Forelimb muscle (tissue), 1 donor: ENCODE measurements around the gene KCNQ5. TPM values are rescaled to one million over a fixed set of nuclear protein-coding genes. Genes with fewer than 3 reads are reported as not detected.
"Not testable (repeated sequence)": the region's sequence is repeated elsewhere in the genome, so short reads cannot be mapped to it uniquely, and the experiment has no call there.

Experiments
- DNase-seq: peaks from one replicate; pipeline ENCODE4 v3.0.0-alpha.2; 2013; ENCODE audit warnings: low read depth
- polyA plus RNA-seq: library from polyadenylated mRNA; unstranded; fragments of 120-200 nt; gene quantifications from one replicate; pipeline ENCODE4 v1.2.1, GENCODE V29; 2013; ENCODE audit not compliant: insufficient read length

The KCNQ5 gene
- polyA plus RNA-seq: 0.85 TPM

DNA sequence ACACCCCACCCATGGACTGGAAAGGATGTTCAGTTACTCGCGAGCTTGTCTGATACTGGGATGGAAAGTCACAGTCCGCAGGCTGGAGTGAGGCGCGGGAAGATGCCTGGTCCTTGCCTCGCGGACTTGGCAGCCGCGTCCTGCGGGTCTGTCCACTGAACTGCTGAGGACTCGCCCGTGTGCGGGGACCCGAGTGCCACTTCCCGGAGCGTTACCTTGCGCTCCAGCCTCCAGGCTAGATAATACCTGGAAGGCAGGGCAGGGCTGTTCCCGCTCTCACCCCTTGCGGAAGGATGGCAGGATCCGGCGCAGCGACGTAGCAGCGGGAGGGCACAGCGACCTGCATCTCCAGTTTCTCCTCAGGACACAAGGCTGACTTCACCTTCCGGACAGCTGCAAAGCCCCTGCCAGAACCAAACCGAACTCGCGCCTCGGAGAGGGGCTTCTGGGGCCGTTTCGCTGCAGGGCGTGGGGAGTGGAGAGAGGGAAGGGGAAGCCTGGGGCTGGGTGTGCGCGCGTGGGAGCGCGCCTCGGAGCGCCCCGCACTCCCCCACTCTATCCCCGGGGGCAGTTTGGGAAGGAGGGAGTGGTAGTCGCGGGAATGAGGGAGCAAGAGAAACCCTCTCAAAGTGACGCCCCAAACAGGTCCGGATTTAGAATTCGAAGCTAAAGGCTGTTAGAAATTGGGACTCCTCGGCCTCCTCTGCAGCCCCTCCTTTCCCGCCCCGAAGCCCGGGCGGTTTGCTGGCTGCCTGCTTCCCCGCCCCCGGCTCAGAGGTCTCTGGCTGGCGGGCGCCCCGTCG is at the start of gene KCNQ5:
TSS of gene KCNQ5 (plus strand) at position 774 of the 803 bp plus-strand sequence.
- DNase-seq: no peak

DNA sequence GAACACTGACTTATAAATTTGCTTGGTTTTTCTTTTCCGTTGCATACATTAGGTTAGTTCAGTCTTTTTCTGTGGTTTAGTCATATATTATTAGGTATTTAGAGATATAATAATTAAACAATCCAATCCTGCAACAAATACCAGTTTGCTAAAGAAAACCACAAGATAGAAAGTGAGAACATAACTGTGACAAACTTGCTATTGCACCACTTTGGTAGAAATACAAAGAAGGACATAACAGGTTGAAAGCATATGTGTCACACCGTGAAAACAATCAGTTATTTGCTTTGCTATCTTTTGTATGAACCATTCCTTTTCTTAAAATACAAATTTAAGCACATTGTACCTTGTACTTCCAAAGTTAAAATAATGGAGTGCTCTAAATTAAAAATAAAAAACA is 42.0 kb upstream of the KCNQ5 start:
- DNase-seq: no peak

DNA sequence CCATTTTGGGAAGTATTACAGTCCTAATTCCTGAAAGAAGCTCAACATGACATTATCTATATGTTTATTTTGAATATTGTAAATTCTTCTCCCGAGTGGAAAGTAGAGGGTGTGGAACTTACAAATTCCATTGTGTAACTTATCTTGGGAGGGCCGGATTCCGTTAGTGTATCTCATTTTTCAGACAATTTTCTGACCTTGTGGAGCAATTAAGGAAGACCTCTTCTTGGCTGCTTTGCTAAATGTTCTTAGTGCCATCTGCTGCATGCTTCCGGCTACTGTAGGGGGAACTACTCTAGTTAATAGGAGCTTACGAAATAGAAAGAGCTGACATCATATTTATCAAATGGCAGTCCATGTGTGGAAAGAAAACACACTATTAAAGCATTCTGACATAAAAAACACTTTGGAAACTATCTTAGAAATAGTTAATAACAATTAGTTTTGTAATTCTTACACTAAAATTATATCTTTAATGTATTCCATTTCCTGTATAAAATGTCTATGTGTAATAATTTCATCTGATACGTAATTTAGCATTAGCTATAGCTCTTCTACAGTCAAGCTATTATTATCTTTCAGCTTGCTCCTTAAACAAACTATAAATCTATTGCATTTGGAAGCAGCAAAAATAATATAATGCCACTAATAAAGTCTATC is 41.5 kb upstream of the KCNQ5 start:
- DNase-seq: no peak

DNA sequence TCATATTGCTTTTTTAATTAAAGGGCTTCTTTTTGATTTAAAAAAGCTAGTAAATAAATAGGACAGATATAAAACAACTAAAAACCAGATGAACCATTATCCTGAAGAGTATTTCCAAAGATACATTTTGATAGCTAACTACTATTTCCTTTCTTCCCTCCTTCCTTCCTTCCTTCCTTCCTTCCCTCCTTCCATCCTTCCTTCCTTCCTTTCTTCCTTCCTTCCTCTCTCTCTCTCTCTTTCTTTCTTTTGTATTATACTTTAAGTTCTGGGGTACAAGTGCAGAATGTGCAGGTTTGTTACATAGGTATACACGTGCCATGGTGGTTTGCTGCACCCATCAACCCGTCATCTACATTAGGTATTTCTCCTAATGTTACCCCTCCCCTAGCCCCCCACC is 40.9 kb upstream of the KCNQ5 start:
- not testable (repeated sequence) for DNase-seq

DNA sequence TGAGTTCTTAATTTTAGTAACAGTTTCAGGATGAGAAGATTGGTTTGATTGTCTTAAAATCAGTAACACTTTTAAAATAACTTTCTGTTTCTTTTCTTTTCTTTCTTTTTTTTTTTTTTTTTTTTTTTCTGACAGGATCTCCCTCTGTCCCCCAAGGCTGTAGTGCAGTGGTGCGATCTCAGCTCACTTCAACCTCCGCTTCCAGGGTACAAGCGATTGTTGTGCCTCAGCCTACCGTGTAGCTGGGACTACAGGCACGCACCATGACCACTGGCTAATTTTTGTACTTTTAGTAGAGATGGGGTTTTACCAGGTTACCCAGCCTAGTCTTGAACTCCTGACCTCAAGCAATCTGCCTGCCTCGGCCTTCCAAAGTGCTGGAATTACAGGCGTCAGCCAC is 33.7 kb upstream of the KCNQ5 start:
- DNase-seq: no peak

DNA sequence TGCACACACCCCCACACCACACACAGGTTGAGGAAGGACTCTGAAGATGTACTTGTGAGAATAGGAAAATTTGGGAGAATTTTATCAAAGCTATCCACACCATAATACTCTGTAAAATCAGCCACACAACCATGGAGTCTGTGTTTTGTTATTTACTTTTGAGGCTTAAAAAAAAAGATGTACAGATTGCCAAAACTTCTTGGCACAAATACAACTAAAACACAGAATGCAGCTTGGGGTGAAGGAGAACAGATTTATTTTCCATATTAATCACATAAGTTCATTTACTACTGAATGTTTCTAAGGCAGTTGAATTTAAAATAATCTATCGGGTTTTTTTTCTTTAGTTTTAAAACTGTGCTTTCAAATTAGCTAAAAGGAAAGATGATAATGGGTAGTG is 32.8 kb upstream of the KCNQ5 start:
- DNase-seq: no peak

DNA sequence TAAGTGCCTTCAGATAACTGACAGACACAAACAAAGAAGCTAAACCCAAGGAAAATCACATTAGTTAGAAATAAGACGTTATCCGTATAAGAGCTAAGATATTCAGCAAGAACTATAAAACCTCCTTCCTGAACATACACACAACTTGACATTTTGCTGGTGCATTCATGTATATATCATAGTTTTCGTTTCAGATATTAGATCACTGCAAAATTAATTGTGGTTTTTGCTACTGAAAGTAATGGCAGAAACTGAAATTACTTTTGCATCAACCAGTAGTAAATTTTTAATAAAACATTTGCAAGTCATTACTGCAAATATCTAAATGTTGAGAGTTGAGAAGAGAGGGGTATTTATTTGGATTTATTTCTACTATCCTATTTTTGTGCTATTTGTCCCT is 26.1 kb upstream of the KCNQ5 start:
- no peak for DNase-seq

DNA sequence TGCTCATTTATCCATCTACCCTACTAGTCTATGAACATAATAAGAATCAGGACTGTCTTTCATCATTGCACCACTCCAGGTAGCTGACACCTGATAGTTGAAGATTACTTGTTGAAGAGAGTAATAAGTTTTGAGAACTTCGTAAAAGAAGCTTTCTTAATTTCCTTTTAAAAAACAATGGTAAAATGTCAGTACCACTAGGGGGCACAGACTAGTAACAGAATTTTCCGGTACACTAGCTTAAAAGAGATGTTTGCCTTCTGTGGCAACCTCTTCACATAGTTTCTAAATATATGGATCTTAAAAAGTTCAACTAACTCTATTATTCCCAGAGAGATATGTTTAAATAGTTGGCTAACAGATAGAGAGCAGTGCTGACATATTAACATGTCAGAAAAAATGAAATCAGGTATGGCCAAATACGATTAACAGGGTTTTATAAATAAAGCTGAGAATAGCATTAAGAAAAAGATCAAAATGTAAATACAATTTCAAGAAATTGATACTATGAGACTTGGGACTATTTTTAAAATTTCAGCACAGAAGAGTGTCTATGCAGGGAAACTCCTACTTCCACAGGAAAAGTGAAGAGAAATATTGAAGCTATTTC is 5.4 kb upstream of the KCNQ5 start:
- no peak for DNase-seq

DNA sequence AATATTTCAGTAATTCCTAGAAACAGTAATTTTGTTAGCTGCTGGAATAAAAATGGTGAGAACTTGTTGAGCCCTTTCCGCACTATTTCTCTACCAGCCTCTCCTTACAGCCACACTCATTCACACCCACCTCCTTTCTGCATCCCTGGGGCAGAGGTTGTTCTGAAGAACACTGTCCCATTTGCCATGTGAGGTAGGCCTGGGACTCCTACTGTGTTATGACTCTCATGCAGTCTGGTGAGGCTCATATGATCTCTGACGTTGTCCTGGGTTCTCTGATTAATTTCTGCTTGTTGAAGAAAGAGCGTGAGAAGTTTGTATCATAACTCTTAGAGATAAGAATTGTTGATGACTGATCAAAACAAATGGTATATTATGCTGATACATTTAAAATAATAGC is 4.1 kb upstream of the KCNQ5 start:
- DNase-seq: no peak

DNA sequence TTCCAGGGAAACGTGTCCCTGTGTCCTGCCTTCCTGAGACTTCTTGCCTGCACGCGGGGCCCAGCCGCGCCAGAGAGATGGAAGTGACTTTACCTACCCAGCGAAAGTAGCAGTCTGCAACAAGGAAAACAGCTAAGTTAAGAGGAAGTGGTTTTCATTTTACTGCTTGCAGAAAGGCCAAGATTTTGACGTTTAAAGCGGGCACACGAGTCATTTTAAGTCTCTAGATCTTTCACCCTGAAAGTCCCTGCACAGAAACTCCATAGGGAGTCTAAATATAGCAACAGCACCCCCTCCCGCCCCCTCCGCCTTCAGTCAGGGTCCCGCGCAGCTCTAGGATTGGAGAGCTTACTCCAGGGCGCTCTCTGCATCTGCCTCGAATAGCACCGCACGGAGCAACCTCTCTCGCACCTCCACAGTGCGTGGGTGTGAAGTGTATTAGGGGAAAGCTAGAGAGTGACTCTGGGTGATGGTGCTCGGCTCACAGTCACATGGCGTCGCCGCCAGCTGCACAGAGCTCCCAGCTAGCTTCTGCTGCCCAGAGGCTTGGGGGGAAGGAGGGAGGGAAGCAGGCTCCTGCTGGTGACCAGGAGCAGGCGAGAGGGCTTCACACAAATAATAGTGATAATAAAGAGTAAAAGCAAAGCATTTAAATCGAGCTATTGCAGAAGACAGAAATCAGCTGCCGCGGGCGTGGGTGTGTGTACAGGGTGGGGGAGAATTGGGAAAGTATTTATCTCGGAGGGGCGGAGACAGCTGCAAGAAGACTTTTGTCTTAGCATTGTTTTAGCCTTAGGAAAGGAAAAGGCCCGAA is 1.8 kb upstream of the KCNQ5 start:
- DNase-seq: no peak

DNA sequence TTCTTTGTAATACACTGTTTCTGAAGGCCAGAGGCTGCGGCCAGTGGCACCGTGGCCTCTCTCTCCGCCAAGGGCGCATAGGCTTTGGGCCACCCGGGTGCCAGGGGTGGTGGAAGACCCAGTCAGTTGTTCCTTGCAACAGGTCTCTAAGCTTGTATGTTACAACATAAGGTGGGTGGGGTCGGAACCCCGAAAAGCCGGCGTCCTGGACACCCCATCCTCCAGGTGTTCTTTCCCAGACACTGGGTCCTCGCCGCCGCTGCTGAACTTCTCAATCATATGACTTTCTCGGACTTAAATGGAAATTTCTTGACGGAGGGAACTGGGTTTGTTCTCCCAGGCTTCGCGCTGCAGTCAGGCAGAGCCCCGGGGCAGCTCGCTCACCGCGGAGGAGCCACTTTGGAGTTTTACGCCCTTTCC is 983 bp upstream of the KCNQ5 start:
- DNase-seq: no peak

DNA sequence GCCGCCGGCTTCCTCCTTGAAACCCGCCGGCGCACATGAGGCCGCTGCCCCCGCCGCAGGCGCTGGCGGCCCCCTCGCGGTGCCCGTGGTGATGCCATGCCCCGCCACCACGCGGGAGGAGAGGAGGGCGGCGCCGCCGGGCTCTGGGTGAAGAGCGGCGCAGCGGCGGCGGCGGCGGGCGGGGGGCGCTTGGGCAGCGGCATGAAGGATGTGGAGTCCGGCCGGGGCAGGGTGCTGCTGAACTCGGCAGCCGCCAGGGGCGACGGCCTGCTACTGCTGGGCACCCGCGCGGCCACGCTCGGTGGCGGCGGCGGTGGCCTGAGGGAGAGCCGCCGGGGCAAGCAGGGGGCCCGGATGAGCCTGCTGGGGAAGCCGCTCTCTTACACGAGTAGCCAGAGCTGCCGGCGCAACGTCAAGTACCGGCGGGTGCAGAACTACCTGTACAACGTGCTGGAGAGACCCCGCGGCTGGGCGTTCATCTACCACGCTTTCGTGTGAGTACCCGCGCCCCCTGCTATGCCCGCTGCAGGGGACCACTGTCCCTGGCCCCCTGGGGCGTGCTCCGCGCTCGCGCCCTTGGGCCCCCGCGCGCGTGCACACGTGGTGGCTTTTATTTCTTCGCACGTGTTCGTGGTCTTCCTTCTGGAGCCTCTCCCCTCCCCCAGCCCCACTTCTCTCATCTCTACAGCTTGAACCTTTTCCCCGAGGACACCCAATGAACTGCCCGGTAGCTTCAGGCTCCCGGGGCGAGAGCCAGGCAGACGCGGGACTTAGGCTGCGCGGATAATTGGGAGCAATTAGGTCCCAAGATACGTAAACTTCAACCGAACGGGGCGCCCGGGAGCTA is 453 bp downstream of the KCNQ5 start:
- DNase-seq: no peak

DNA sequence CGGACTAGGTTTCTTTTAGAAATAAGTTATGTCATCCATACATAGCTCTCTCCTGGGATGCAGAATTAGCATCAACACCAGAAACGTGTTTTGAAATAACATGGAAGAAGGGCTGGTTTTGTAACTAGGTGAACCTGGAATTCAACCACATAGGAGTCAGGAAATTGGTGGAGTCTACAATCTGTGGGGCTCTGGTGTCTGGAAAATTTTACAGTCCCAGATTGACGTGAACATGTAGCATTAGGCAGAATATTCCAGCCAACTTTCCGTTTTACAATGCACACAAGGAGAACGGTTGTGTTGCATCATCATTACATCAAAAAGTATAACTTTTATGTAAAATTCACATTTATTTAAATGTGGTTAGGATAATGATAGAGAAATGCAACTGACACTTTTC is 1.9 kb downstream of the KCNQ5 start:
- no peak for DNase-seq

DNA sequence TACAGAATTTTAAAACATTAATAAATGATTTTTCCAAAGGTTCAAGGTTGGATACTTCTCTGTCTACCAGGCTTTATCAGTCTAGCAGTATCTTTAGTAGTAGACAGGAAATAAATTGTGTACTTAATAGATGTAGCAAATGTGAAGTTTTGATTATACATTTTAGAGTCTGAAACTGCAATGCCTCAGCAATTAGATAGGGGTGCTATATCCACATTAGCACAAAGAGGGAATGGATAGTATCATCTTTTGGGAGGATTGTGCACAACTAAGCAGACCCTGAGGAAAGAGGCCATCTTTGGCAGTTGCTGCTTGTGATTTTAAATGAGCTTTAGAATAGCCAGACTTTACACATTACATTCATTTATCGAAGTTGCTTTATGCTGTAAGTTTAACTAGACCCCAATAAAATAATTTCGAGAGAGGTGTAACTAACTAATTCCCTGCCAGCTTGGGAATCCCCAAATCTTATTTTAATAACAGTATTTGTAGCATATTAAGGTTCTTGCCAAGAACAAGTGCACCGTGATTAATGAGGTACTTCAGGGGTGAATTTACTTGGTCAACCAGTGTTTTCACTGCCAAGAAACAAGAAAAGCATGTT is 2.8 kb downstream of the KCNQ5 start:
- DNase-seq: no peak

DNA sequence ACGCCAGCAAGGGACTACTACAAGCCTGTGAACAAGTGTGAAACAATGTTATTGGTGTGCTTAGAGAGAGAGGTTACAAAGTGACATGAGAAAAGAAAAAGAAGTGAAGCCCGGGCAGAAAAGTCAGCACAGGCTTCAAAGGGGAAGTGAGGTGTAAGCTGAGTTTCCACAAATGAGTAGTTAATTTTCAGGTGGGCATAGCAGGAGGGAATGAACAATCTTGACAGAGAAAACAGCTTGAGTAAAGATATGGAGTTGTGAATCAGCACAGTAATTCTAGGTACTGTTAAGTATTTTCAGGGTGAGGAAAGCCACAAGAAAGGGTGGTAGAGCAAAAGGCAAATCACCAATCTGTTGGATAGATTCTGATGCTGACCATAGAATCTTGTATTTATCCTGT is 4.3 kb downstream of the KCNQ5 start:
- no peak for DNase-seq

DNA sequence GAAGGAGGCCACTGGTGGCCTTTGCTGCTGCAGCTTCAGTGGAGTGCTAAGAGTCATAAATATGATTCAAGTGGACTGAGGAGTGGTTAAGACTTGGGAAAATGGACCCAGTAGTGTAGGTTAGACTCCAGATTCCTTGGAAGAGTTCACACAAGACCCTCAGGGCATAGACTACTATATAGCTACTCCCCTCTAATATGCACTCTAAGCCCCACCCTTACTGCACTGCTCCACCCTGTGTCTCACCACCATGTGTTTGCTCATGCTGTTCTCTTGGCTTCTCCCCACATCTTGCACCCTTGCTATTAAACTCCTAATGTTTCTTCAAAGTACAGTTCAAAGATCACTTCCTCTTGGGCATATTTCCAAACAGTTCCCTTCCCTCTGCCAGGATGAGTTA is 5.7 kb downstream of the KCNQ5 start:
- DNase-seq: no peak

DNA sequence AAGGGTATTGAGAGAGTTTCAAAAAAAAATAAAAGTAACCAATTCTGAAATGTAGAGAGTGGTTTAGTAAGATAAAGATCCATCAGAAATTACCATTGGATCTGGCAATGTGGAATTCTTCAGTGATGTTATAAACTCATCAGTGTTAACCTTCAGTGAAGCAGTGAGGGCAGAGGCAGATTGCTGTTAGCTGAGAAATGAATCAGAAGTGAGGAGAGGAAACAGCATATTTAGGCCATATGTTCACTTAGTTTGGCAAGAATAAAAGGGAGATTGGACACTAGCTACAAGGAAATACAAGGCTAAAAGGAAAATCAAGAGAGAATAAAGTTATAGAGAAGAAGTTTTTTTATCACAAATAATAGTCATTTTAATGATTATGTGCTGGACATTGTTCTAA is 9.6 kb downstream of the KCNQ5 start:
- DNase-seq: no peak

DNA sequence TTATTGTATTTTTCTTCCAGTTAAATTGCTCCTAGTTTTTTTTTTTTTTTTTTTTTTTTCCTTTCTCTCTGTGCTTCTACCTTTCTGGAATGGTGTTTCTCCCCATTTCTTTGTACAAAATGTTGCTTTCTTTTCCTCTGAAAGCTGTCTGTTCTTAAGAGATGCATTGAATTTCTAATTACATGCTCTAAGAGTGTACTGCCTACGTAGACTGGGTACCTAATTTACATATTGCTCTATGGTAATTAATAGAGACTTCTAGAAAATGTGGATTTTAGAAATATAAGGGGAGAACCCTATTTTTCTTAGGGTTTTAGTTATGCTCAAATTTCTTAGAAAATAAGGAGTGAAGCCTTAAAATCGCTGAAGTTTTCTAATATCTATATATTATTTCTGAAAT is 13.8 kb downstream of the KCNQ5 start:
- no peak for DNase-seq

DNA sequence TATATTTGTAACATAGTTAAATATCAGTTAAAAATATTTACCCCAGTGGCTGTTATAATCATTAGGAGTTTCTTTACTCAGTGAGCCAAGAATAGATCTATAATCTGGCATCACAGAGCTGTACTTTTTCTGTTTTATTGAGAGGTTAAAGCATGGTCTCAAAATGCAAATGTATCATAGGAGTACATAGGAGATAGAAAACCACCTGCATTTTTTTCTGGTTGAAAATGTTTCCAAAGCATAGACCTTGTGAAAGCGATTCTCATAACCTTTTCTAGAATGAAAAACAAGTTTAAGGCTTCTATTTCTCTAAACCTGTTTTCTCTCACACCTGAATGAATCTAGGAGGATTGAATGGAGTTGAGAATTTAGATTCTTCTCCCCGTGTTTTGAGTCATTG is 14.4 kb downstream of the KCNQ5 start:
- no peak for DNase-seq

DNA sequence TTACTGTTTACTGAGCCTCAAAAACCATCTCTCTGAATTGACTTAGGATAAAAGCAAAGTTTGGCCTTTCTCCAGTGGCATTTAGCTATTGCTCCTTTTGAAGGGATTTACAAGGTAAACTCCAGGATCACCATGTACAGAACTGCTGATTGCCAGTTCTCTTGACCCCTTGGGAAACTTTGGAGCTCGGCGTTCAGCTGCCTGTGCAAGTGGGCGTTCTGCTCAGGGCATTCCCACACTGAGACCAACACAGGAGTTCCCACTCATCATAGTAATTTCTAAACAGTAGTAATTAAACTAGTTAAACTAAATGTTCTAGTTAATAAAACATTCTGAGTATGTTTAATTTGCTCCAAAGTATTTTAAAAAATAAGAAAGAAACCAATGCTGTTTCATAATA is 14.9 kb downstream of the KCNQ5 start:
- no peak for DNase-seq
